ENCODE measurements around the gene GPR65. TPM values are rescaled to one million over a fixed set of nuclear protein-coding genes. Genes with fewer than 3 reads are reported as not detected.

GPR65 gene
- total RNA-seq, 1 donor from 2014 or later: 3.4 TPM

DNA sequence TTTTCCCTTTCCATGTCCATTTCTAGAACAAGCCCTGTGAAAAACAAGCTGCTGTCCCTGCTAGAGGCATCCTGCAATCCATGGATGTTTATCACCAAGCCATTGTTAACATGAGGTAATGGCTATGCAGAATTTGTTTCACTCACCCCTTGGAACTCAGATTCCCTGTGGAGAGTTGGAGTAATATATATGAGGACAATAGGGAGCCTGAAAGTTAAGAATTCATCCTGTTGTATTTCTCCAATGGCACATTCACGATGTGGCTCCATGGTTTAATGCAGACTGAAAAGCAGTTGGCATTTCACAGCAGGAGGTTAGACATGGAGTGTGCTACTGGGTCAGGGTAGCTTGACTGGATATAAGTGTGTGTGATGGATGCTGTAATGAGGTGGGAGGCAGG lies 32.4 kb downstream of the GPR65 start:
- no peak for DNase-seq (ENCODE audit: low spot score)

DNA sequence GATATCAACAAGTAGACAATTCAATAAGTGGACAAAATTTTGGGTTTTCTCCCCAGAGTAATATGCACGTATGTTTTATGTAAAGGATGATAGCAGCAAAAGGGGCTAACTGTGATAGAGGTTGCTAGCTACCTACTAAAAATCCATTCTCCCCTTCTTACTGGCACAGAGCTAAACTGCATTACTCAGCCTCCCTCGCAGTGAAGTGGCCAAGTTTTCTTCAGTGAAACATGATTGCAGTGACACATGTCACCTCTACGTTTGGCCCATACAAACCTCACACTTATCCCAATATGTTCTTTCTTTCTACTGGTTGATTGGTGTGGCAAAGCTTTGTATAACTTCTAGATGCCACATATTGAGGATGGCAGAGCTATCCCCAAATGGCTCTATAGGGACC lies 34.3 kb downstream of the GPR65 start:
- no peak for DNase-seq (ENCODE audit: low spot score)

DNA sequence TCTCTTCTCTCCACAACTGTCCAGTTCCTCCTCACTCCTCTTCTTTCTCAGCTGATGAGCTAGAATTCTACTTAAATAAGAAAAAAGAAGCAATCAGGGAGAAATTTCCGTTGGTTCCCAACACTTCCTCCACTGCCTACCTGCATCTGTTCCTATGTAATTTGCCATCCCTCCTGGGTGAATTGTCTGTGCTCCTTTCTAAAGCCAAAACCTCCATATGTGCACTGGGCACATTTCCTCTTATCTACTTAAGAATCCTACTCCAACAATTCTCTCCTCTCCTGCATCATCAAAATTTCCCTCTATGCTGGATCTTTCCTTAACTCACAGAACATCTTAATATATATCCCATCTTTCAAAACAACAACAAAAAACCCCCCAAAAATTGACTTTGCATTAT lies 35.2 kb downstream of the GPR65 start:
- DNase-seq (ENCODE audit: low spot score): no peak

DNA sequence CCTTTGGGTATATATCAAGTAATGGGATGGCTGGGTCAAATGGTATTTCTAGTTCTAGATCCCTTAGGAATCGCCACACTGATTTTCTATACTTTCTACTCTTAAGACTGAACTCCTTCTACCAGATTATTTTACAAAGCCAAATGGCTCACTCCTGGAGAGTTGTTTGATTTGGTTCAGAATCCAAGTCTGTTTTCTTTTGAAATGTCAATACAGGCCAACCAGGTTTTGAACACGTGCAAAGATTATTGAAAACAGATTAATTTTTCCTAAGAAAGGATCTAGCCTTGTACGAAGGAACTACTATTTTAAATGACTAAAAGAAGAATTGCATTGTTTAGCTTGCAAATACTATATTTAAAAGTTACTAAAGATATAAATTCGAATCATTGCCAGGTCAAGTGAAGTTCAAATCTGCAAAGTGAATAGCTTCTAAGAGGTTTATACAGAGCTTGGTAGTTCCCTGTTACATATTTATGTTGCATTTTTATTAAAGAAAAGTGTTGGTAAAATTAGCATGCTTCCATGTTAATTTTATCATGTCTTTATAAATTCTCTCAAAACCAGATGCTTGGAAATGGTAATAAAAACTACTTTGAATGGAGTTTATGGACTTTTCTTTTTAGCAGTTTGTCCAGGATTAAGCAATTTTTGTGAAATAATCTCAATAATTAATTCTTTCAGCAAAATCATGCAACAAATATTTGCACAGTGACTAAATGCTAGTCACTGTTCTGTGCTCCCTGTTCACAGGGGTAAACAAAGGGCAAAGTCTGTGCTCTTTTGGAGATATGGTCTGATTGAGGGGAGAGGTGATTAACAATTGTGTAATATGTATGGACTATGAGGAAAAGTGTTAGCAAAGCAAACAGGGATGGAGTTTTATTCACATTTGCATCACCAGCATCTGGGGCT lies 38.9 kb downstream of the GPR65 start:
- no peak for DNase-seq (ENCODE audit: low spot score)

DNA sequence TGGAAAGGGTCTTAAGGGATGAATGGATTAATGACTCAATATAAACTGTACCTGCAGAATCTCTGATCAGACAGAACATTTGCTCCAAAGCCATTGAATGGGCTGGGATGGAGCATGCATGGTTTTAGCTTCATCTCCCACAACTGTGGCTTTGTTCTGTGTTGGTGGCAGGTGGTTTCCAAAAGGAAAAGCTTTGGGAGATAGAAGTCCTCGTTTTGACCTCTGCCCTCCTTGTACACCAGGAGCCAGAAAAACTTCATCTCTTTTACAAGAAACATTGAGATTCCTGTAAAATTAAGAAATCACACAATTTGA lies 39.5 kb downstream of the GPR65 start:
- no peak for DNase-seq (ENCODE audit: low spot score)

DNA sequence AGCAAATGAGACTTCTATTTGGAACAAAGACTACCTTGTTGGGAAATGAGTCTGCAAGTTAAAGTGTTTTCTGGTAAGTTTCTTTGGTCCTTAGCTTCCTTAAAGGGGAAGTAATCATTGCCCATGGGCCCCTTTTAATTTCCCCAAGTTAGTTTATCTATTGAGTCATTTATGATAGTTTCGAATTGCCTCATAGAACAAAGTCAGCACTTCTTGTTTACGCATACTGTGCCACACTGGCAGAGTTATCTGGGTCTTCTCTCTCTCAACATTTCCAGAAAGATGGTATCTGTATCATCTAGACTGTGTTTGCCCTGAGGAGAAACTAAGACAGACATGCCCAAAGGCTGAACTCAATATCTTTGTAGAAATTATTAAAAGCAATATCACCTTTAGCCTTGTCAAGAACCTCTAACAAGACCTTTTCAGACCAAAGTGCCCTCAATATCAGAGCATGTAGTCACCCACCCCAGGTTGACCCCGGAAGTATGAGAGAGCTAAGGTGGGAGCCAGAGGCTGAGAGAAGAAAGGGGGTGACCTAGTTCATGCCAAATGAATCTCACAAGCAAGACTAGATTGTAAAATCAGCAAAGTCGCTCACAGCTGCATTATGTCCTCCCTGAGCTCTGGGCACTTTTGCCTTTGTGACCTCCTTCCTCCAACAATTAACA lies 40.0 kb downstream of the GPR65 start:
- DNase-seq (ENCODE audit: low spot score): no peak

DNA sequence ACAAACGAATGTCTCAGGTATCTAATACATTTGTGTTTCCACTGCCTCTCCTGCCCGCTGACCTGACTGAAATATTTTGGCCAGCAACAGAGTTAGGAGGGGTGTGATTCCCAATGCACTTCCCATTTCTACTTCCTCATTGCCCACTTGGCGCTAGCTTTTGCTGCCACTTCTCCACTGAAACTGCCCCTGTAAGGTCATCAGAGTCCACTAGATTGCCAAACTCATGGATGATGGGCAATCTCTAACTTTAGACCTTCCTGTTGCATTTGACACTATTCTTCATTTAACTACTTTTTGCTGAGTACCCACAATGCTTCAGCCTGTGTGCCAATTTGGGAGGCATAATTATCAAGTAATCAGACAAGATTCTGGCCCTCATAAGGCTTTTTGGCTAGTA lies 40.8 kb downstream of the GPR65 start:
- no peak for DNase-seq (ENCODE audit: low spot score)

DNA sequence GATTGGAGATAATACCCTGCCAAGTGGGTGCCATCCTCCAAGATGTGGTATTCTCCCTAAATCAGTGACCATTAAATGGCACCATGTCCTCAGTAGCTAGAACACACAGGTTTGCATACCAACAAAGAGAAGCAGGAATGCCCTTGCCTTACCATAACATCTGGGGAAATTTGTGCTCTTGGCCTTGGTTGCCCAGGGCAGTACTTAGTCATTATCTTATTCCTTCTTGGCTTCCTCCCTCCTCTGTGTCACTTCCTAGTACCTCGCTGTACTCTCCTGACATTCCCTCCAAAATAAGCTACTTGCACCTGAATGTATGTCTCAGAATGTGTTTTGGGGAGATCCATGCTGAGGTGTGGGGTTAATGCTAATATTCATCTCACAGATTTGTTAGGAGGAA lies 43.4 kb downstream of the GPR65 start:
- DNase-seq (ENCODE audit: low spot score): no peak

DNA sequence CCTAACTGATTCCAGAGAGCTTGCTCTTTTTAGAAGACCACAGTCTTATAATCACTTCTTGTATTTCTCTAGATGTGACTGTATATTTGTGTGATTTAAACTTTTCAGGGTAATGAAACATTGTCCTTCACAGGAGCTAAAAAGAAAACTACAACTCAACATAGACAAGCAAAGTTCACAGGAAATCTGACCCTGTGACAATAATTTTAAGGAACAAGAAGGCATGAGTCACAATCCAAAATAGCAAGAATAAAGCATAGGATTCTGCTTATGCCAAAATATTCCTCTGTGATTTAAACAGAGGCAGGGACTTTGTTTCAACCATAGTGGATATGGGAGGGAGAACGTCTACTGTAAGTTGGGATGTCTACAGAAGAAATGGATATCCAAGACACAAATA lies 44.3 kb downstream of the GPR65 start:
- no peak for DNase-seq (ENCODE audit: low spot score)

DNA sequence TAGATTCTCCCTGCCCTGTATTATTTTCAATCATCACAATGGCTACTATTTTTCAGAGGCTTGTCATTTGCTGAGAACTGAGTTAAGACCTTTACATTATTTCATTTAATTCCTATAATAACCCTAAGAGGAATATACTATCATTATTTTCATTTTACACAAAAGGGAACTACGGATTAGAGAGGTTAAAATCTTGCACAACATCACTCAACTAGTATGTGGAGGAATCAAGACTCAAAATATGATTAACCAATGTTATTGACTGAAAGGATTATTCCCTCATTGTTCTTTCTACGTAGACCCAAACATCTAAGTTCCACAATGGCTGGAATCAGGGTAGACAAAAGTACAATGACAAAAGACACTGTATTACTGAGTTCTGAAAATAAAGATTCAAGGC lies 45.0 kb downstream of the GPR65 start:
- no peak for DNase-seq (ENCODE audit: low spot score)

DNA sequence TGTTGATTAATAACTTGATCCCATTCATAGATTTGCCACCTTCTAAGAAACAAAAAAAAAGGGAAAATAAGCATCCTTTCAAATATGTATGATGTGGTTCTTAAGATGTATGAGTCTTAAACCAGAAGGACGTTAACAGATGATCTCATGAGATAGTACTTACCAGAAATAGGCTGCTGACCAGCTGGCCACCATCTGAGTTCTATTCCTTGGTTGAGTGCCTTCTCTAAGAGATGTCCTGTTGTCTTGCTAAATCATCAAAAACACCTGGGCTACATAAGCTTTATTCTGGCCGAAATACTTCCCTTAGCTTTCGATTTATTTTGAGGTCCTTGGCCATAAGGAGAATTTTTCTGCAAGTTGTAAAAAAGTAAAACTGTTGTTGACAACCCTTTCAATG lies 55.6 kb downstream of the GPR65 start:
- DNase-seq (ENCODE audit: low spot score): no peak

DNA sequence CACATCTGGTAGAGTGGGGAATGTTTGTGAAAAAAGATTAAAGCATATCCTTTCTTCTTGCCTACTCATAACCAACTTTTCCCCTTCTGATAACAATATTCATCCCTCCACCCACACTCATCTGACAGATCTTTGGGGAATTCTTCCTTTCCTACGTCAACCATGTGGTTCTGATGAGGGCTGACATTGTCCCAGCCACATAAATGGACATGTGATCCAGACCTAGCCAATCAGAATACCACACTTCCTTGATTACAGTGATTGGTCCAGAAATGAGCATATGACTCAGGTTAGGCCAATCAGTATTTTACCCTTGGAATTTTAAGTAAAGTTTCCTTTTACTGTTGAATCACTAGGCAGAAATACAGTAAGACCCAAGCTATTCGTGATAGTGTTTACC lies 58.9 kb downstream of the GPR65 start:
- DNase-seq (ENCODE audit: low spot score): no peak

Other genes starting within 250 kb of the GPR65 start
- gene GALC, start 12.0 kb upstream of the GPR65 start, total RNA-seq: 26.8 TPM

Measured in mesenteric fat pad (tissue), 1 donor.